ENCODE results near the gene ATP6V0A1.
"Not testable (repeated sequence)": the region's sequence is repeated elsewhere in the genome, so short reads cannot be mapped to it uniquely, and the experiment has no call there.

The ATP6V0A1 gene

DNA sequence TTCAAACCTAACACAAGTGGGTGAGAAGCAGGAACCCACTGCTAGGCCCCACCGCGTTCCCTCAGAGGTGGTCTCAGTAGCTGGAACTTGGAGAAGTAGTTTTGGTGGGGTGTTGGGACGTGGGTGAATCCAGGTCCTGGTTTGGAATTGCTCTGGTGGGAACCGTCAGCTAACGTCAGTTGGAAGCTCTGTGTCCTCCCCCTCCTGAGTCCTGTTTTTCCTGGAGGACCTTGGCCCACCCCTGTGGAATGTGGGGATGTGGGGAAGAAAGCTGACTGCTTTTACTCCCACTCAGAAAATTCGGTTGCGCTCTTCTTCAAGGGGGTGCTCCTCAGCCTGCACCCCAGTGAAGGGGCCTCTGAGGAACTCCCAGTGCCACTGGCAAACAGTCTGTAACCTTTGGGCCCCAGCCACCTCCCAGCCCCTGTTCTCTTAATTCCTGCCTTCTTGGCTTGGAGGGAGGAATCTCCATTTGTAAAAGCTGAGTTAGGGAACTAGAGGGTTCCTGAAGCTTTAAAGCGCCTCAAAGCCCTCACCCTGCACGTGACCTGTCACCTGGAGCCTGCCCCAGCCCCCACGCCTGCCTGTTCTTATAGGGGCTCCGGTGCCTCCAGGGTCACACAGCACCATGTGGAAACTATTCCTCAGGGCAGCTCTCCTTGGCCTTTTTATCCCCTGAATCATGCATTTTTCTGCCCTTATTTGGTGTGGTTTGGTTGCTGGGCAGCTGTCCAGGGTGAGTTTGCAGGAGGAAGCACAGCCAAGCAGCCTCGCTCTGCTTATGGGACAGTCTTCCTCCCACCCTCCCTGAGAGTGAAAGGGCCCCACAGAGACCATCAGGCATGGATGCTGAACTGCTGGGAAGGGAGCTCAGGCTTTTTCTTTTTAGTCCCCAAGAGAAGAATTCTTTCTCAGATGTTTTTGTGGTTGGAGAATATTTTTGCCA is 61.1 kb downstream of the ATP6V0A1 start:
- no peak for DNase-seq (ENCODE audit: low read depth)

DNA sequence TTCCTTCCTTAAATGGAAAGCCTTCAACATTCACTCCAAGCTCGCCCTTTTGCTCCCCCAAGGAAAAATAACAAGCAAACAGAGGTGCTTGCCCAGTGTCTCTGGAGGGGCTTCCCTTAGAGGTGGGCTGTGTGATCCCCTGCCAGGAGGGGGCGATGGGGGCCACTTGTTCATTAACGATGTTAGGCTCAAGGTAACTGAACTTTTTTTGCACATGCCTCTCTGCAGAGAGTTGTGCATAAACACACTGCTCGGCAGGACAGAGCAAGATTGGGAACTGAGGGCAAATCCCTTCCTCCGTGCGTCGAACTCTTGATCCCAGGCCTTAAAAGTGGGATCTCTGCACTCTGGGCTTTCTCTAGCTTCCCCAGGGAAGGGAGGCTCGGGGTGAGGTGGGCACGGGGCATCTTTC is 61.9 kb downstream of the ATP6V0A1 start:
- no peak for DNase-seq (ENCODE audit: low read depth)

DNA sequence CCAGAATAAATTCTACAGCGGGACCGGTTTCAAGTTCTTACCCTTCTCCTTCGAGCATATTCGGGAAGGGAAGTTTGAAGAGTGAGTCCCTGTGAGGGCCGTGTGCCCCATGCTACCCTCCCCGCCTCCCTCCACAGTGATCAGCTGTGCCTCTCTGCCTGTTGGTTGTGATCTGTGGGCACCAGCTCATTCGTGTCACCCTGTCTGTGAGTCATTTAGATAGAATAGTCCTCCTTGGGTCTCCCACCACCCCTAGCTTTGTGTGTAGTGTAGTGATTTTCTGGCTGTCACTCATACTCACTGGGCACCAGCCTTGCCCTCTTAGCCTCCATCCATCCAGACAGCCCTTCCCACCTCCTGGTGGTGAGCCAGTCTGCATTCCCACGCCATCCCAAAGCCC is 62.4 kb downstream of the ATP6V0A1 start:
- no peak for DNase-seq (ENCODE audit: low read depth)

DNA sequence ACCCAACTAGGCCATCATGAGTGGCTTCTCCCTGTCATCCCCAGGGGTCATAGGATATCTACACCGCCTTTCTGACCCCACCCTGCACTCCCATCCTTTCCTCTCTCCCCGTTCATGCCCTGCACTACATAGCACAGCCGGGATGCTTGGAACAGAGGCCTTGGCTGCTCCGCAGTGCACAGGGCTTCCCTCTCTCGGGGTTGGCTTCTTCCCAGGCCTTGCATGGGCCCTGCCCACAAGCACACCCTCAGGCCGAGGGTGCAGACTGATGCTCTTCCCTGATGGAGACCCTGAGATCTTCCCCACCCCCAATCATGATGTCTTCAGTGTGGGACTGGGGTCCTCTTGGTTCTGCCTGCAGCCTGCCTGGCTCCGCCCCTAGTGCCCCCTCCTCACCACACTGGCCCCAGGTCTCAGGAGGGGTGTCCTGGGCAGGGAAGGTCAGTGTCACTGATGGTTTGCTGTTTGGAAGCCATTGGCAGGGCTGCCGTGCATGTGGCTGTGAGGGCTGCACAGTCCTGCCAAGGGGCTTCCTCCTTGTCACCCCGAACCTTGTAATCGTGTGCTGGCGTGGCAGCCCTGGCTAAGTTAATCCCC is 63.1 kb downstream of the ATP6V0A1 start:
- DNase-seq (ENCODE audit: low read depth) = no peak

DNA sequence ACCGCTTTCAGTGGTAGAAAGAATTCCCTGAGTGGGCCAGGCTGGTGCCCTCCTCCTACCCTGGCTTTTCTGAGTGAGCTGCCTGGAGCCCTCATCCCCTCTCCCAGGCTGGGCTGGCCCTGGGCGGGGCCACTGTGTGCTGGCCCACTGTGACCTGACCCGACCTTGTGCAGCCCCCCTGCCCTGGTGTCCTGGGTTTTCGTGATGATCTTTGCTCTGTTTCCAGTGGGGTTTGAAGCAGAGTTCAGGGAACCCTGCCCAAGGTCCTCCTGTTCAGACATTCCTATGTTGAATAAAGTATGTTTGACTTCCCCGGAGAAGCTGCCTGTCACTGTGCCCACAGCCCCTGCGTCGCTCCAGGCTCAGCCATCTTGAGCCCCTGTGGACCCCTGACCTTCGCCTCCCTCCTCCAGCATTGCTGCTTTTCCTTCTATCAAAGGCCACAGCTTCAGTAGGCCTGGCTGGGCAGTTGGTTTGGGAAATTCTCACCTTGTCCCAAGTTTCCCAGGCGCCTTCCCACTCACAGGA is 63.6 kb downstream of the ATP6V0A1 start:
- DNase-seq (ENCODE audit: low read depth) = no peak

DNA sequence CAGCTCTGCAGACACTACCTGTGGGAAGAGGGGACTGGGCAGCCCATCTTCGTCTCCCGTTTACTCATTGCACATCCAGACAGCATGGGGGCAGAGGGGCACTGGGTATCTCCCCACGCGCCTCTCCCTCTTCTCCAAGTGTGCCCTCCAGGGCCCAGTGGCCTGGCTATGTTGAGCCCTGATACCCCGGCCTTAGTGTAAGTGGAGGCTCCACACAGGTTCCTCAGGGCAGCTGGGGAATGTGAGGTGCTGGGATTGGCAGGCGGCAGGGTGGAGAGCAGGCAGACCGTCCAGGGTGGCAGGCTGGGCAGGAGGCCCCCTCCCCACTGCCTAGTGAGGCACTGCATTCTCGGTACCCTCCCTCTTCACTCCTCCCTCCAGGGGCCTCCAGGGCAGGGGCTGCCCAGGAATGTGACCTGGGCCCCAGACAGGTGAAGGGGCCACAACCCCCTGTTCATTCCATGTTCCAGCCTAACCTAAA is 64.2 kb downstream of the ATP6V0A1 start:
- no peak for DNase-seq (ENCODE audit: low read depth)

DNA sequence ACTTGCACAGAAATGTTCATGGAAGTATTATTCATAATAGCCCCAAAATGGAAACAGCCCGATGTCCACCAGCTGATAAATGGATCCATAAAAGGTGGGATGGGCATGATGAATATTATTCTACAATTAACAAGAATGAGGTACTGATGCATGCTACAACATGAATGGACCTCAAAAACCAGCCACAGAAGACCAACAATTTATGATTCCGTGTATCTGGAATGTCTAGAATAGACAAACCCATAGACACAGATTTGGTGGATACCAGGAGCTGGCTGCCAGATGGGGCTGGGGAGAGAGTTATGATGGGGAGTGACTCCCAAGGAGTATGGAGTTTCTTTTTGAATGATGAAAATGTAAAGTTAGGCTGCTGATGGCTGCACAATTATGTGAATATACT is 66.5 kb downstream of the ATP6V0A1 start:
- DNase-seq (ENCODE audit: low read depth) = no peak

DNA sequence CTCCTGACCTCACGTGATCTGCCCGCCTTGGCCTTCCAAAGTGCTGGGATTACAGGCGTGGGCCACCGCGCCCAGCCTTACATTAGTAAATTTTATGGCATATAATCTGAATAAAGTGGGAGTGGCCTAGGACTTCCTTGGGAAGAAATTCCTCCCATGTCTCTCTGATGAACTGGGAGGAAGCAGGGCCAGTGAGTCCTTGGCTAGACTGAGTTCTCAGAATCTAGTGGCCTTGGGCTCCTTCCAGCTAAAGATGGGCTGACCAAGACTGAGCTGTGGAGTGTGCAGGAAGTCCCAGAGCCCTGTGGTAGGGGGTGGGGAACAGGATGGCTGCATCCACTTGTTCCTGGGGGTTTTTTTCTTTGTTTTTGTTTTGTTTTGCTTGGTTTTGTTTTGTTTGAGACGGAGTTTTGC is 67.4 kb downstream of the ATP6V0A1 start:
- no peak for DNase-seq (ENCODE audit: low read depth)

DNA sequence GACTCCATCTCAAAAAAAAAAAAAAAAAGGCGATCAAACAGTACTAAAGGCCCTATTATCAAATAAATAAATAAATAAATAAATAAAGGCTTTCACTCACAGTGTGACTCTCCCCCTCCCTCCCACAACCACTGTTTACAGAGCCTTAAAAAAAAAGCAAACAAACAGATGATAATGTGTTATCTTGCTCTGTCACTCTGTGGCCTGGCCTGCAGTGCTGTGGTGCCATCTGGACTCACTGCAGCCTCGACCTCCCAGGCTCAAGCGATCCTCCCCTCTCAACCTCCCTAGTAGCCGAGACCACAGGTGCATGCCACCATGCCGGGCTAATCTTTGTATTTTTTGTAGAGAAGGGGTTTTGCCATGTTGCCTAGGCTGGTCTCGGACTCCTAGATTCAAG is 69.3 kb downstream of the ATP6V0A1 start:
- no peak for DNase-seq (ENCODE audit: low read depth)

DNA sequence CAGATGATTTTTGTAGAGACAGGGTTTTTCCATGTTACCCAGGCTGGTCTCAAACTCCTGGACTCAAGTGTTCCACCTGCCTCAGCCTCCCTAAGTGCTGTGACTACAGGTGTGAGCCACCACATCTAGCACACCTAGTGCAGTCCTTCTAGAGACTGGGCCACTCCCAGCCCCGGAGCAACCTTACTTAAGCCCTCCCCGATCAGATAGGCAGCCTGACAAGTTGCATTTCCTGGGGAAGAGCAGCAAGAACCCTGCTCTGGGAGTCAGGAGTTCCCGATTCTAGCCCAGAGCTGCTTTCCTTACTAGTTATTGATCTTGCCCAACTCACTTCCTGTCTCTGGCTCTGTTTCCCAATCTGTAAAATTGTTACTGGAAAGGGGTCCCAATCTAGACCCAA is 70.4 kb downstream of the ATP6V0A1 start:
- no peak for DNase-seq (ENCODE audit: low read depth)

DNA sequence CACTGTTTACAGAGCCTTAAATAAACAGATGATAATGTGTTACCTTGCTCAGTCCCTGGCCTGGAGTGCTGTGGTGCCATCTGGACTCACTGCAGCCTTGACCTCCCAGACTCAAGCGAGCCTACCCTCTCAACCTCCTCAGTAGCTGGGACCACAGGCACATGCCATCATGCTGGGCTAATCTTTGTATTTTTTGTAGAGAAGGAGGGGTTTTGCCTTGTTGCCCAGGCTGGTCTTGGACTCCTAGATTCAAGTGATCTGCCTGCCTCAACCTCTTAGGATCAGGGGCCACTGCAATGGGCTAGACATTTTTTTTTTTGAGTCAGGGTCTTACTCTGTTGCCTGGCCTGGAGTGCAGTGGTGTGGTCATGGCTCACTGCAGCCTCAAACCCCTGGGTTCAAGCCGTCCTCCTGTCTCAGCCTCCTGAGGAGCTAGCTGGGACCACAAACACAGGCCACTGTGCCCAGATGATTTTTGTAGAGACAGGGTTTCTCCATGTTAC is 72.3 kb downstream of the ATP6V0A1 start:
- no peak for DNase-seq (ENCODE audit: low read depth)

DNA sequence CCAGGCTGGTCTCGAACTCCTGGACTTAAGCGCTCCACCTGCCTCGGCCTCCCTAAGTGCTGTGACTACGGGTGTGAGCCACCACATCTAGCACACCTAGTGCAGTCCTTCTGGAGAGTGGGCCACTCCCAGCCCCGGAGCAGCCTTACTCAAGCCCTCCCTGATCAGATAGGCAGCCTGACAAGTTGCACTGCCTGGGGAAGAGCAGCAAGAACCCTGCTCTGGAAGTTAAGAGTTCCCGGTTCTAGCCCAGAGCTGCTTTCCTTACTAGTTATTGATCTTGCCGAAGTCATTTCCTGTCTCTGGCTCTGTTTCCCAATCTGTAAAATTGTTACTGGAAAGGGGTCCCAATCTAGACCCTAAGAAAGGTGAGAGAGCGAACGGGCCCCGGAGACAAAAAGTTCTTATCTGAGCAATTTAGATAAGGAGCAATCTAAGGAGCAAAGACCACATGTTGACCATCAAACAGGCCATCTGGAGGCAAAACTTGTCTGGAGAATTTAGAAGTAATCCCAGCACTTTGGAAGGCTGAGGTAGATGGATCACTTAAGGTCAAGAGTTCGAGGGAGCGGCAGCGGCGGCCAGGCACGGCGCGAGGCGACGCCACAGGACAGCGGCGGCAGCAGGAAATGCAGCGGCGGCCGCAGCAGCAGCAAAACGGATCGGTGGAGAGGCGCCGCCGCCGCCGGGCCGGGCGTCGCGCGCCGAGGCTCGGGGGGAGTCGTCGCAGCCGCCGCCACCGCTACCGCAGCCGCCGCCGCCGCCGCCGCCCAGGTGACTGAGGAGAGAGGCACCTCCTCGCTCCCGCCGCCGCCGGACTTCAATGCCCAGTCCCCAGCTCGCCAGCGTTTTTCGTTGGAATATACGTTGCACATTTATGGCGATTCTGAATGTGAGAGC is 73.0 kb downstream of the ATP6V0A1 start:
- peak; percentile 49 for DNase-seq (ENCODE audit: low read depth)

DNA sequence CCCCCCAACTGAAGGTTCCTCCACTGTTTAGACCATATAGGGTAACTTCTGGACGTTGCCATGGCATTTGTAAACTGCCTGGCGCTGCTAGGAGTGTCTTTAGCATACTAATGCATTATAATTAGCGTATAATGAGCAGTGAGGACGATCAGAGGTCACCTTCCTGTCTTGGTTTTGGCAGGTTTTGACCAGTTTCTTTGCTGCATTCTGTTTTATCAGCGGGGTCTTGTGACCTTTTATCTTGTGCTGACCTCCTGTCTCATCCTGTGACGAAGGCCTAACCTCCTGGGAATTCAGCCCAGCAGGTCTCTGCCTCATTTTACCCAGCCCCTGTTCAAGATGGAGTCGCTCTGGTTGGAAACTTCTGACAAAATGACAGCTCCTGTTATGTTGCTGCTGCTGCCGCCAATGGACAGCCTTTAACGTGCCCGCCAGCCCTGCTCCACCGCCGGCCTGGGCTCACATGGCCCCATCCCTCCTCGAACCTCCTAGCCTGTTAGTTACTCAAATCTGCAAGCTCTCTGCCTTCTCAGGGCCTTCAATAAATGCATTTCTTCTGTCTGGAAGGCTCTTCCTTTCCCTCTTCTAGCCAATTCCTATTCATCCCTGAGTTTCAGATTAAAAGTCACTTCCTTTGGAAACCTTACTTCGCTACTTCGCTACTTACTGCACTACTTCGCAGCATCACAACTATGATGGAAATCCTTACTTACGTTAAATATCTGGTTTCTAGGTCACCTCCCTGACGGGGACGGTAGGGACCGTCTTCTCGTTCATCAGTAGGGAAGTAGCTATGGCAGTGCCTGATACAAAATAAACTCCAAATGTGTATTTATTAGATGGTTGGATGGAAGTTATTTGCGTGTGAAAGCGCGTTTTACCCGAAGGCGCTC is 76.7 kb downstream of the ATP6V0A1 start:
- DNase-seq (ENCODE audit: low read depth) = no peak

DNA sequence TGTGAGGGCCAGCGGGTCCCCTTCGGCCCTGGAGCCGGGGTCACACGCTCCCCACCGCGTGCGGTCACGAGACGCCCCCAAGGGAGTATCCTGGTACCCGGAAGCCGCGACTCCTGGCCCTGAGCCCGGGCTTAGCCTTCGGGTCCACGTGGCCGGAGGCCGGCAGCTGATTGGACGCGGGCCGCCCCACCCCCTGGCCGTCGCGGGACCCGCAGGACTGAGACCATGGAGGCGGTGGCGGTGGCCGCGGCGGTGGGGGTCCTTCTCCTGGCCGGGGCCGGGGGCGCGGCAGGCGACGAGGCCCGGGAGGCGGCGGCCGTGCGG is 77.3 kb downstream of the ATP6V0A1 start, which contains the start of gene NAGLU:
NAGLU (plus strand) TSS at position 194 of the 324 bp plus-strand sequence; CDS start at position 226, 32 bp downstream.
- DNase-seq (ENCODE audit: low read depth) = peak; percentile 87

DNA sequence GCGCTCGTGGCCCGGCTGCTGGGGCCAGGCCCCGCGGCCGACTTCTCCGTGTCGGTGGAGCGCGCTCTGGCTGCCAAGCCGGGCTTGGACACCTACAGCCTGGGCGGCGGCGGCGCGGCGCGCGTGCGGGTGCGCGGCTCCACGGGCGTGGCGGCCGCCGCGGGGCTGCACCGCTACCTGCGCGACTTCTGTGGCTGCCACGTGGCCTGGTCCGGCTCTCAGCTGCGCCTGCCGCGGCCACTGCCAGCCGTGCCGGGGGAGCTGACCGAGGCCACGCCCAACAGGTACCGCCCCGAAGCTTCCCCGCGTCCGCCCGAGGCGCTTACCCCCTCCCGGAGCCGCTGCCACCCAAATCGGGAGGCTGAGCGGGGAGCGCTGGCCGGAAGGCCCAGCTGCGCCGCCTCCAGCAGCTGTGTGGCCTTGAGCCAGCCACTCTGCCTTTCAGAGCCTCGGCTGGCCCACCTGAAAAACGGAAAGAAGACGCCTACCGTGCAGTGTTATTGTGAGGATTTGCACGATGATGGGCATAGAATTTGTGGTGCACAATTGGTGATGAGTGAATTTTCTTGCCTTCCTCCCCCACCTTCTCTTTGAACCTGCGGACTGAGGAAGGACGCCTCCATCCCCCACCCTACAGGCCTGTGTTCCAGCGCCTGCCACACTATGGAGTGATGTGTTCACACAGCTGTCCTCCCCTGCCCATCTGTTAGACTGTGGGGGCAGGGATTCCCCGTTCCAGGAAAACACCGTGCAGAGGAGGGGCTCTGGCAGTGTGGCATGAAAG is 77.9 kb downstream of the ATP6V0A1 start:
- peak; percentile 75 for DNase-seq (ENCODE audit: low read depth)

DNA sequence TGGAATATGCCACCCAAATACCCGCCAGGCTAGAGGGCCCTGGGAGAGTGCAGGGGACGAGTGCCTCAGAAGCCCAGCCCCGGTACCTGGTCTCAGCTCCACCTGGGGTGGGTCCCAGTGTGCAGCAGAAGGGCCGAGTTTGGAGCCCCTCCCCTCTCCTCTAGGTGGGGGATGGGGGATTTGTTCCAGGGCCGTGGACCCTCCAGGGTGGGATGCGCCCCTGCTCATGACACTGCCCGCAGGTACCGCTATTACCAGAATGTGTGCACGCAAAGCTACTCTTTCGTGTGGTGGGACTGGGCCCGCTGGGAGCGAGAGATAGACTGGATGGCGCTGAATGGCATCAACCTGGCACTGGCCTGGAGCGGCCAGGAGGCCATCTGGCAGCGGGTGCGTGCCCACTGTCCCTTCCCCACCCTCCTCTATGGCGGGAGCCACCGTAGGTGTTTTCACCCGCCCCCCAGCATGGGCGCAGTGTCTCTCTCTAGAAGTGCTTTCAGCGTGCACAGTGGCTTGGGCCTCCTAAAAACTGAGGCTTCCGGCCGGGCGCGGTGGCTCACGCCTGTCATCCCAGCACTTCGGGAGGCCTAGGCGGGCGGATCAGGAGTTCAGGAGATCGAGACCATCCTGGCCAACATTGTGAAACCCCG is 78.6 kb downstream of the ATP6V0A1 start:
- DNase-seq (ENCODE audit: low read depth) = no peak

DNA sequence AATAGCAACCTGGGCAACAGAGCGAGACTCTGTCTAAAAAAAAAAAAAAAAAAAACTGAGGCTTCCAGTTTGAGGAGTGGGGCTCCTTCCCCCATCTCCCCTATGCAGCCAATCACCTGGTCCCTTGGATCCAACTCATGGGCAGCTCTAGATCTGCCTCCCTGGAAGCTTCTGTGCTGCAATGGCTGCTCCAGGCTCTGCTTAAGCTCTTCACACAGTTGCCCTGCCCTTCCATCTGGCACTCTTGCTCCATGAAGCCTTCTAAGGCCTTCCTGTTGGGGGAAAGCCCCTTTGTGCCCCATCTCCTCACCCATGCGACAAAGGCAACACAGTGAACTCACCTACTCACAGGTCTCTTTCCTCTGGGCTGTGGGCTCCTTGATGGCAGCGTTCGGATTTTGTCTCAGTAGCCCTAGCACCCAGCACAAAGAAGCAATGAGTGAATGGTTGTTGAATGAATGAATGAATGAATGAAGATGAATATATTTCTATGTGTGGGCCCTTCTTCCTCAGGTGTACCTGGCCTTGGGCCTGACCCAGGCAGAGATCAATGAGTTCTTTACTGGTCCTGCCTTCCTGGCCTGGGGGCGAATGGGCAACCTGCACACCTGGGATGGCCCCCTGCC is 79.3 kb downstream of the ATP6V0A1 start:
- DNase-seq (ENCODE audit: low read depth) = no peak

DNA sequence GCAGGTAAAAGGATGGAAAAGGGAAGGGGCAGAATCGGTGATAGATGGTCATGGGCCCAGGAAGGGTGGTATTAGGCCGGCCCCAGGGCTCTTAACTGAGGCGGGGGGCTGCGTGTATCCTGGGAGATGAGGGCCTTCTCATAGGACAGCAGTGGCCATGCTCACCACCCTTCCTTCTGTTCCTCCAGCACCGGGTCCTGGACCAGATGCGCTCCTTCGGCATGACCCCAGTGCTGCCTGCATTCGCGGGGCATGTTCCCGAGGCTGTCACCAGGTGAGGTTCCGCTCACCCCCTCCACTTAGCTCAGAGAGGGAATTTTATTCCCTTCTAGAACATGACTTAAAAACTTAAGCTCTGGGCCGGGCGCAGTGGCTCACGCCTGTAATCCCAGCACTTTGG is 79.8 kb downstream of the ATP6V0A1 start:
- no peak for DNase-seq (ENCODE audit: low read depth)

DNA sequence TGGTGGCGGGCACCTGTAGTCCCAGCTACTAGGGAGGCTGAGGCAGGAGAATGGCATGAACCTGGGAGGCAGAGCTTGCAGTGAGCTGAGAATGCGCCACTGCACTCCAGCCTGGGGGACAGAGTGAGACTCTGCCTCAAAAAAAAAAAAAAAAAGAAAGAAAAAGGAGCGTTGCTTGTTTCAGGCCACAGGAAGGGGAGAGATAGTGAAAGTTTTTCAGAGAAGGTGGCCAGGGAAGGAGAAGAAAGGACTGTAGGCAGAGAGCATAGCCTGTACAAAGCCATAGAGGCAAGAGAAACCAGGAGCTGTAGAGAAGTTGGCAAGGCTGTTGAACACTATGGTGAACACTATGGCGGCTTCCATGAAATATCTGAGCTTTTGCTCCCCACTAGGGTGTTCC is 81.9 kb downstream of the ATP6V0A1 start:
- DNase-seq (ENCODE audit: low read depth) = not testable (repeated sequence)

All from activated T-cell treated with anti-CD3 and anti-CD28 coated beads for 48 hours (primary cell).